Heart left ventricle (tissue), 13 donors: ENCODE results near the gene CYB561.
A peak's percentile ranks its signal among the peaks of the same experiment; 100 is the strongest.

Experiments
- CTCF ChIP-seq, 12 donors: fragments of 200-600 bp; sonication (generic) in 4 of 12; IDR thresholded peaks; one replicate each; pipeline versions ENCODE4 v1.5.0 to v1.8.0; 2018 to 2022; ENCODE audit warnings: antibody characterized with exemption in 12 of 12, mild to moderate bottlenecking in 5 of 12
- POLR2A ChIP-seq, 2 donors: fragments of 450-650 bp; IDR thresholded peaks; one replicate each; pipeline ENCODE4 v1.6.1; 2017; ENCODE audit warnings: antibody characterized with exemption in 2 of 2, mild to moderate bottlenecking in 2 of 2, moderate library complexity in 2 of 2
- donor health status: ischemic (EF 13 %, LVEDD 7.1; RV severe dilation, severe dysfunction).
- donor health status: DM: no; HTN: yes; CAD: no.
- donor health status: DM: no; HTN: no; CAD: no.
- donor health status: ischemic (EF 25% LVEDD 6.9; RV normal size, moderate dysfunction).
- donor health status: ischemic (EF 25% LVEDD 5.7; RV mildly dilated, moderate dysfunction).
- donor health status: ischemic (EF 35%, LVEDD 5.7; RV mildly dilated, moderate dysfunction).
- donor health status: nonischemic (EF 11% LVEDD 7.7; RV severe dilation, severe dysfunction).
- donor health status: DM: yes; HTN: yes; CAD: no.
- donor health status: PGD.
- donor health status: ischemic (EF 29% LVEDD 5.4; RV normal size, mild dysfunction).
- donor health status: nonischemic (EF 23%, LVEDD 6.1; RV moderate dilation, normal function).

- peak; percentile 89 to 99 (median 96) for TF ChIP-seq CTCF (IDR thresholded peaks at IDR 0.05)
- no peak for TF ChIP-seq POLR2A (IDR thresholded peaks at IDR 0.05)
Observed at GRCh38 chr17:63425483-63425882, 20.6 kb downstream of the CYB561 start.
